ENCODE data around the gene GRAMD1A. TPM values are rescaled to one million over a fixed set of nuclear protein-coding genes. Genes with fewer than 3 reads are reported as not detected.

Gene GRAMD1A
- total and polyA plus RNA-seq, 2 of the 8 experiments (the other 6 are each of a cell fraction or from before 2014, with no cell fraction given): 113 to 154 TPM

GRCh38 chr19:35074426-35075201 is 74.5 kb downstream of the GRAMD1A start (continued):
- no peak for TF ChIP-seq CHD7 (IDR thresholded peaks at IDR 0.05; ENCODE audit: insufficient replicate concordance, low read length)
- TF ChIP-seq POU5F1 (IDR thresholded peaks at IDR 0.05; ENCODE audit: low read depth, low read length): no peak
- TF ChIP-seq FOSL1 (IDR thresholded peaks at IDR 0.05; ENCODE audit: insufficient read depth, low read depth, low read length): no peak
- no peak for TF ChIP-seq RAD21 (IDR thresholded peaks at IDR 0.05 in 1 of 2, conservative IDR thresholded peaks at IDR 0.05 in 1 of 2; ENCODE audit: low read depth in 2 of 2, low read length in 2 of 2)
- TF ChIP-seq BCL11A (IDR thresholded peaks at IDR 0.05; ENCODE audit: low read depth in 2 of 2, low read length in 2 of 2): no peak
- no peak for TF ChIP-seq HDAC6 (IDR thresholded peaks at IDR 0.05; ENCODE audit: low read depth, low read length)
- no peak for TF ChIP-seq CEBPB (IDR thresholded peaks at IDR 0.05; ENCODE audit: low read depth, low read length)
- no peak for TF ChIP-seq SRF (IDR thresholded peaks at IDR 0.05; ENCODE audit: low read depth, low read length)
- TF ChIP-seq CHD1 (IDR thresholded peaks at IDR 0.05; ENCODE audit: low read depth, low read length): no peak
- no peak for TF ChIP-seq TCF12 (IDR thresholded peaks at IDR 0.05; ENCODE audit: low read depth, low read length)

Data from H1 (cell line).